Measurements from ENCODE around the gene AFF1.
"Not testable (repeated sequence)": the region's sequence is repeated elsewhere in the genome, so short reads cannot be mapped to it uniquely, and the experiment has no call there.

Gene AFF1

DNA sequence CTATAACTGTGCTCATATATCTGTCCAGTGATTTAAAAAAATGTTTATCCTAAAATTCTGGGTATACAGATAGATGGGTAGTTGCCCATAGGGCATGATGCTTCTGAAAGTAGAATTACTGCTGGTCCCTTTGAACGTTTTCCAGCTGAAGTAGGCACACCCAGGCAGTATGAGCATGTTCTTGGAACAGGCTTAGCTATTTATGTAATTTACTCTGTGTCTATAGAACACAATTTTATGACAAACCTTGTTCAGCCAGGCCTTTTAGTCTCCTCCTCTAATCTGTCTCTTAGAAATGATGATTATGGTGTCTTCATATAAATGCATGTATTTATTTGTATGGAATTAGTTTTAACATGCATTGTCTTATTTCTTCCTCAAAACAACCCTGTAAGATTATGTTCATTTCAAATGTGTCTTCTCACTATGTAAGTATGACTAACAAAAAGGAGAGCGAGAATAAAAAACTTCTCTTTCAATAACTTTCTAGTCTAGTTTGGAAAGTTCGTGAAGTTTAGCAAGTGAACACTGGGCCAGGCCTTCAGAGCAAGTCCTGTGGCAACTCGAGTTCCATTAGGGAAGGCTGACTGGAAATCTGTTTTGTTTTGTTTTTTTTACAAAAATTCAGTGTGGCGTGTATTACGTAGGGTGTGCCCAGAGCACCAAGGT, 142.0 kb downstream of the AFF1 start:
- in situ Hi-C loops (cut with MboI; ENCODE audit: low sequenced_read_pairs, unreplicated experiment) = no loop called here
- no peak for DNase-seq (ENCODE audit: low spot score)
- TF ChIP-seq, protein P1, sequence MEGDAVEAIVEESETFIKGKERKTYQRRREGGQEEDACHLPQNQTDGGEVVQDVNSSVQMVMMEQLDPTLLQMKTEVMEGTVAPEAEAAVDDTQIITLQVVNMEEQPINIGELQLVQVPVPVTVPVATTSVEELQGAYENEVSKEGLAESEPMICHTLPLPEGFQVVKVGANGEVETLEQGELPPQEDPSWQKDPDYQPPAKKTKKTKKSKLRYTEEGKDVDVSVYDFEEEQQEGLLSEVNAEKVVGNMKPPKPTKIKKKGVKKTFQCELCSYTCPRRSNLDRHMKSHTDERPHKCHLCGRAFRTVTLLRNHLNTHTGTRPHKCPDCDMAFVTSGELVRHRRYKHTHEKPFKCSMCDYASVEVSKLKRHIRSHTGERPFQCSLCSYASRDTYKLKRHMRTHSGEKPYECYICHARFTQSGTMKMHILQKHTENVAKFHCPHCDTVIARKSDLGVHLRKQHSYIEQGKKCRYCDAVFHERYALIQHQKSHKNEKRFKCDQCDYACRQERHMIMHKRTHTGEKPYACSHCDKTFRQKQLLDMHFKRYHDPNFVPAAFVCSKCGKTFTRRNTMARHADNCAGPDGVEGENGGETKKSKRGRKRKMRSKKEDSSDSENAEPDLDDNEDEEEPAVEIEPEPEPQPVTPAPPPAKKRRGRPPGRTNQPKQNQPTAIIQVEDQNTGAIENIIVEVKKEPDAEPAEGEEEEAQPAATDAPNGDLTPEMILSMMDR (IDR thresholded peaks at IDR 0.05; ENCODE audit: borderline replicate concordance, control extremely low read depth, extremely low read depth, insufficient read depth, missing control alignments) = no peak

DNA sequence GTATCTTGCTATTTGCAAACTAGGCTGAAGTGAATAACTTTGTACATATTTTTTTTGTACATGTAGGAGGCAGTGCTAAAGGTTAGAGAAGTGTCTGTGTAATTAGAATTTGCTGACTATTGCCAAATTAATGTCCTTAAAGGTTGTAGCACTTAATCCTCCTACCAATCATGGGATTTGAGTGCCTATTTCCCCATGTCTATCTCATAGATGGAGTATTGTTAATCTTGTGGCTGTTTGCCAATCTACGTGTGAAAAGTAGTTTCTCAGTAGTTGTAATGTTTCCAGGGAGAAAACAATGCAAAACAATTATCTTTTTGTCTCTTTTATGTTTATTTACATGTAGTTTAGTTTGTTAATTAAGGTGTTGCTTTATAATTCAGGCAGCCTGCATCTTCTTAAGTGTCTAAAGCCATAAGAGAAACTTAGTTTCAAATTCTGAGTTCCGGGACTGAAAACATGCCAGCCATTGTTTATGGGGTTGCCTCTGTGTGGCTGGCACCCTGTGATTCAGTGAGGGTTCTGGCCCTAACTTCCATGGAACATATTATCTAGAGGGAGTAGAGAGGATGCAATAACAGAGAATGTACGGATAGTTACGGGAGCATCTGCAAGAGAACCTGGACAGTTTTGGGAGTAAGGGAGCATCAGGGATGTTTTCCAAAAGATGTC, 143.2 kb downstream of the AFF1 start:
- in situ Hi-C loops (cut with MboI; ENCODE audit: low sequenced_read_pairs, unreplicated experiment) = no loop called here
- DNase-seq (ENCODE audit: low spot score) = no peak
- TF ChIP-seq, protein P1 (IDR thresholded peaks at IDR 0.05; ENCODE audit: borderline replicate concordance, control extremely low read depth, extremely low read depth, insufficient read depth, missing control alignments) = no peak

DNA sequence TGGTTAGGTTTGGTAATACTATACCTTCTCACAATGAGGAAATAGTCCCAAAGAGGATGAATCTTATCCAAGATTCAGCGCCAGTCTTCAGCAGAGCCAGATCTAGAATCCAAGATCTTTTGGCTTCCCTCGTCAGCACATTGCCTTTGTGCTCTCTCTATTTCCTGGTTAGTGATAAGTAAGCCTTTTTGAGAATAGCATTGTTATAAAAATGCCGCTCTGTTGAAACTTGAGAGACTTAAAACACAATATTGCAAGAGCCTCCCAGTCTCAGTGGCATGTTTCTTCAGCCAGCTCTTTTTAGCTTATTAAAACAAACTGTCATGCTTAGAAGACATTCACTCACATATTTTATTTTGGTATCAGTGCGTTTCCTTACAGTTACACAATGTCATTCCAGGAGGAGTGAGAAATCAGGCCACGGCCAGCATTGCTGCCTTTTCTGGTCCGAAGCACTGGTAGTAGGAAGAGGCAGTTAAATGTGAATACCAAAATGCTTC, 144.2 kb downstream of the AFF1 start:
- DNase-seq (ENCODE audit: low spot score) = no peak
- TF ChIP-seq, protein P1 (IDR thresholded peaks at IDR 0.05; ENCODE audit: borderline replicate concordance, control extremely low read depth, extremely low read depth, insufficient read depth, missing control alignments) = no peak
- in situ Hi-C loops (cut with MboI; ENCODE audit: low sequenced_read_pairs, unreplicated experiment) = no loop called here

DNA sequence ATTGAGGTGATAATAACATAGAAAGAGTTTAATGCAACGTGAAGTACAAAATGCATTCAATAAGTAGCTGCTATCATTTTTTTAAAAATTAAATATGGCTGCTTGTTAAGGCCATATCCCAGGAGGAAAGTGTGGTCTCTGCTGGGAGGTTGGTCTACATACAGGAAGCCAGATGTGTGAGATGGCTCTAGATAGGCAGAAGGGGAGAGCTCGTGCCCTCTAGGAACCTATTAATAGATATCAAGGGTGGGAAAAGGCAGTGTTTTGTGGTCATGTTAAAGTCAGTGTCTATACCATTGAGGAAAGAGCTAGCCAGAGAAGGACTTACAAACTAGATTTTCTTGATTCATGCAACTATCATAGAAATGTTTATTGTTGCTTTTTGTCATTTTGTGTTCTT, 145.2 kb downstream of the AFF1 start:
- DNase-seq (ENCODE audit: low spot score) = no peak
- in situ Hi-C loops (cut with MboI; ENCODE audit: low sequenced_read_pairs, unreplicated experiment) = no loop called here
- TF ChIP-seq, protein P1 (IDR thresholded peaks at IDR 0.05; ENCODE audit: borderline replicate concordance, control extremely low read depth, extremely low read depth, insufficient read depth, missing control alignments) = no peak

DNA sequence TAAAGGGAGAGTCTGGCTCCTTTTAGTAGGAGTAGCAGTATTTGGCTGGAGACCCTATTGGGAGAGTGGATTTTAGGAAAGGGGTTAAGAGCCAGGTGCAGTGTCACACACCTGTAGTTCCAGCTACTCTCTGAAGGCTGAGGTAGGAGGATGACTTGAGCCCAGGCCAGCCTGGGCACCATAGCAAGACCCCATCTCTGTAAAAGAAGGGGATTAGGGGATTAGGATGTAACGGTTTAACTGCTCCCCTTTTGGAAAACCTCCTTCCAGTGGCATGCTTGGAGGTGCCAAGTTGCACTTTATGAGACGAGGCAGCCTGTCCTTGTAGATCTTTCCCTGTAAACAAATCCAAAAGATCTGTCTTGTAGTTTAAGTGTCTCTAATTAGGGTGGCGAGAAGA, 145.7 kb downstream of the AFF1 start:
- in situ Hi-C loops (cut with MboI; ENCODE audit: low sequenced_read_pairs, unreplicated experiment) = no loop called here
- TF ChIP-seq, protein P1 (IDR thresholded peaks at IDR 0.05; ENCODE audit: borderline replicate concordance, control extremely low read depth, extremely low read depth, insufficient read depth, missing control alignments) = no peak
- DNase-seq (ENCODE audit: low spot score) = no peak

DNA sequence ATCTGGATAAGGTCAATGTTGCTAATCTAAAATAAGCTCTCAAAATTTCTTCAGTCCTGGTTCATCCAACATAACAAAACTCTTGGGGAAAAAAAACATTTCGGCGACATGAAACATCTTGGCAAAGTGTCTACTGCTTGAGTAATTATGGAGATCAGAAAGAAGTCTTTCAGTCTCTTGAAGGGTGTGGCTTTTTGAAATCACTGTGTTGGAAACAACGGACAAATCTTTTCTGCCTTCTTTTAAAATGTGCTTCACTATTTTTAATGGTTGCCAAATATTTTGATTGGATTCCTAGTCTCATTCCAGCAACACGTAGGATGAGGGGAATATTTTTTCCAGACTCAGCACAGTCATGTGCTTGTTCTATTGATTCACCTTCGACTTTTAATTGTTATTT, 147.0 kb downstream of the AFF1 start:
- in situ Hi-C loops (cut with MboI; ENCODE audit: low sequenced_read_pairs, unreplicated experiment) = no loop called here
- TF ChIP-seq, protein P1 (IDR thresholded peaks at IDR 0.05; ENCODE audit: borderline replicate concordance, control extremely low read depth, extremely low read depth, insufficient read depth, missing control alignments) = no peak

DNA sequence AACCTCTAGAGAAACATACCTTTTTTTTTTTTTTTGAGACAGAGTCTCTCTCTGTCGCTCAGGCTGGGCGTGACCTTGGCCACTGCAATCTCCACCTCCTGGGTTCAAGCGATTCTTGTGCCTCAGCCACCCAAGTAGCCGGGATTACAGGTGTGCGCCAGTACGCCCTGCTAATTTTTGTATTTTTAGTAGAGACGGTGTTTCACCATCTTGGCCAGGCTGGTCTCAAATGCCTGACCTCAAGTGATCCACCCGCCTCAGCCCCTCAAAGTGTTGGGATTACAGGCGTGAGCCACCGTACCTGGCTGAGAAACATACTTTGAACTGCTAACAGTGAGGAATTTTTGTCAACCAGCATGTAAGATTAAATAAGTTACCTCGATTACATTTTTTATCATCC, 150.9 kb downstream of the AFF1 start:
- in situ Hi-C loops (cut with MboI; ENCODE audit: low sequenced_read_pairs, unreplicated experiment); DNase-seq (ENCODE audit: low spot score): not testable (repeated sequence)

More for the DNA sequence above, 147.0 kb downstream of the AFF1 start:
- DNase-seq (ENCODE audit: low spot score) = no peak
